T-helper 2 cell treated with Interferon-gamma antibody and Interleukin-4, amounts not matched to agents 100 ng/mL and 5 ng/mL, for 36 hours (primary cell): ENCODE measurements around the gene NME3. TPM values are rescaled to one million over a fixed set of nuclear protein-coding genes. Genes with fewer than 3 reads are reported as not detected.

ENCODE experiments used
- intact Hi-C: fragments of 100-400 bp; cut with micrococcal nuclease; formaldehyde crosslinking; loops from one replicate; pipeline ENCODE4 v1.15.1; 2023
- total RNA-seq: library from RNA; stranded (reverse); gene quantifications from 2 replicates; pipeline ENCODE4 v1.2.3, GENCODE V29; 2022

NME3 gene
- total RNA-seq, 1 donor from 2014 or later: 34.3 TPM

GRCh38 chr16:1729445-1729844 lies 41.9 kb downstream of the NME3 start:
- intact Hi-C loops: no loop called here

- intact Hi-C loops: no loop called here
Measured at GRCh38 chr16:1729026-1729425, 42.3 kb downstream of the NME3 start.

- intact Hi-C loops: no loop called here
Measured at GRCh38 chr16:1727651-1728624, 43.4 kb downstream of the NME3 start.

- intact Hi-C loops: no loop called here
Measured at GRCh38 chr16:1726661-1727502, 44.5 kb downstream of the NME3 start.

- intact Hi-C loops: no loop called here
Measured at GRCh38 chr16:1724491-1724890, 46.9 kb downstream of the NME3 start.

GRCh38 chr16:1723450-1724147 lies 47.7 kb downstream of the NME3 start:
- intact Hi-C loops: no loop called here

- intact Hi-C loops: no loop called here
Measured at GRCh38 chr16:1721372-1721771, 50.0 kb downstream of the NME3 start.

Other genes starting within 250 kb of the NME3 start
- gene TMEM204, start 237.9 kb downstream of the NME3 start, total RNA-seq: 39.4 and 40.3 TPM in 2 replicates
- gene IFT140, start 159.5 kb downstream of the NME3 start, total RNA-seq: 7.4 and 8.3 TPM in 2 replicates
- gene CRAMP1, start 159.2 kb downstream of the NME3 start, total RNA-seq: 26.4 and 29.4 TPM in 2 replicates
- gene JPT2, start 93.3 kb downstream of the NME3 start, total RNA-seq: 73.3 and 73.5 TPM in 2 replicates
- gene MAPK8IP3, start 65.3 kb downstream of the NME3 start, total RNA-seq: 86.9 and 89.1 TPM in 2 replicates
- gene EME2, start 1.3 kb upstream of the NME3 start, total RNA-seq: 29.2 and 34.1 TPM in 2 replicates
- gene MRPS34, start 1.6 kb upstream of the NME3 start, total RNA-seq: 121 and 131 TPM in 2 replicates
- 29.5 and 32.7 TPM in 2 replicates for gene SPSB3, start 11.0 kb upstream of the NME3 start, total RNA-seq
- gene NUBP2, start 11.4 kb upstream of the NME3 start, total RNA-seq: 55.1 and 55.6 TPM in 2 replicates
- 0.11 TPM in 1 of 2 replicates, not detected in the other for gene IGFALS, start 22.2 kb upstream of the NME3 start, total RNA-seq
- 43.4 and 46.1 TPM in 2 replicates for gene HAGH, start 55.3 kb upstream of the NME3 start, total RNA-seq
- gene FAHD1, start 55.7 kb upstream of the NME3 start, total RNA-seq: 10.5 and 11.6 TPM in 2 replicates
- gene MEIOB, start 100.6 kb upstream of the NME3 start, total RNA-seq: not detected in 2 replicates
- gene HS3ST6, start 146.9 kb upstream of the NME3 start, total RNA-seq: not detected in 2 replicates
- gene MSRB1, start 171.7 kb upstream of the NME3 start, total RNA-seq: 14.0 and 14.1 TPM in 2 replicates
- gene RPL3L, start 183.1 kb upstream of the NME3 start, total RNA-seq: not detected in 2 replicates
- 119 and 123 TPM in 2 replicates for gene NDUFB10, start 188.0 kb upstream of the NME3 start, total RNA-seq
- gene RPS2, start 193.3 kb upstream of the NME3 start, total RNA-seq: 2,826 and 2,856 TPM in 2 replicates
- gene RNF151, start 195.3 kb upstream of the NME3 start, total RNA-seq: 0.18 TPM in 1 of 2 replicates, not detected in the other
- gene TBL3, start 200.5 kb upstream of the NME3 start, total RNA-seq: 36.7 and 38.2 TPM in 2 replicates
- gene NOXO1, start 209.9 kb upstream of the NME3 start, total RNA-seq: 0.25 and 0.55 TPM in 2 replicates
- 24.4 and 27.1 TPM in 2 replicates for gene GFER, start 212.7 kb upstream of the NME3 start, total RNA-seq
- gene SYNGR3, start 218.4 kb upstream of the NME3 start, total RNA-seq: 4.9 and 5.3 TPM in 2 replicates
- 58.9 and 63.6 TPM in 2 replicates for gene ZNF598, start 238.3 kb upstream of the NME3 start, total RNA-seq
- gene NPW, start 248.2 kb upstream of the NME3 start, total RNA-seq: 0.70 and 0.80 TPM in 2 replicates